ENCODE measurements around the gene TAS1R3.

The TAS1R3 gene

DNA sequence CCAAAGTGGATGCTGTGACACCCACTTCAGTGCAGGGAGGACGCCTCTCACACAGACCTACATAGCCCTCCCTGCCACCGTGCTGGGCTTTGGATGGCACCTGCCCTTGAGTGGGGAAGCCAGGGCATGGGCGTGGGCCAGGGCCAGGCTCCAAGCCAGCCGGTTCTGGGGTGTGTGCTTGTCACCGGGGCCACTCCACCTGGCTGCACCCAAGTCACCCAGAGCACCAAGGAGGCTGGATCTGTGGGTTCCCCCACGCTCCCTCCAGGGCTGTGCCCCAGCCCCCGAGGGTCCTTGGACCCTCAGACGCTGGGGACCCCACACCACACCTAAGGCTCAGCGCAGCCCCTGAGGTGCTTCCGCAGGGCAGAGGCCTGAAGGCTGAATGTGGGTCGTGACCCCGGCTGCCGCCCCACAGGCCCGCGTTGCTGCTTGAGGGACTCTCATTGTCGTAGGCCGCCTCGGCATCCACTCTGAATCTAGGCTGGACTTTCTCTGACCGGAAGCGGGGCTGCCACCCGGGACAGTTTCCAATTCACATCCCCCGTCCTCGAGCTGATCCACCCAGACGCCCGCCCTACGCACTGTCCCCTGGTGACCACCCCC, 25.8 kb downstream of the TAS1R3 start:
- H3F3A ChIP-seq (ENCODE audit: insufficient read depth): peaks cover 6% of the 10 kb centered on the region; the same call in 1 of the 2 replicates
- H3K9ac ChIP-seq (ENCODE audit: low read length): no peak overlapping the region
- H2AFZ ChIP-seq (ENCODE audit: low read depth, low read length, severe bottlenecking): no peak overlapping the region
- H3K9me3 ChIP-seq (ENCODE audit: insufficient read depth, low read length): no peaks in the 10 kb centered on the region
- H3K27me3 ChIP-seq (ENCODE audit: low read length): no peaks in the 10 kb centered on the region
- no peak overlapping the region for H3K4me2 ChIP-seq (ENCODE audit: low read depth, low read length, poor library complexity, severe bottlenecking)
- TF ChIP-seq EZH2phosphoT487 (conservative IDR thresholded peaks at IDR 0.05; ENCODE audit: low read length): no peak
- TF ChIP-seq, protein P1, sequence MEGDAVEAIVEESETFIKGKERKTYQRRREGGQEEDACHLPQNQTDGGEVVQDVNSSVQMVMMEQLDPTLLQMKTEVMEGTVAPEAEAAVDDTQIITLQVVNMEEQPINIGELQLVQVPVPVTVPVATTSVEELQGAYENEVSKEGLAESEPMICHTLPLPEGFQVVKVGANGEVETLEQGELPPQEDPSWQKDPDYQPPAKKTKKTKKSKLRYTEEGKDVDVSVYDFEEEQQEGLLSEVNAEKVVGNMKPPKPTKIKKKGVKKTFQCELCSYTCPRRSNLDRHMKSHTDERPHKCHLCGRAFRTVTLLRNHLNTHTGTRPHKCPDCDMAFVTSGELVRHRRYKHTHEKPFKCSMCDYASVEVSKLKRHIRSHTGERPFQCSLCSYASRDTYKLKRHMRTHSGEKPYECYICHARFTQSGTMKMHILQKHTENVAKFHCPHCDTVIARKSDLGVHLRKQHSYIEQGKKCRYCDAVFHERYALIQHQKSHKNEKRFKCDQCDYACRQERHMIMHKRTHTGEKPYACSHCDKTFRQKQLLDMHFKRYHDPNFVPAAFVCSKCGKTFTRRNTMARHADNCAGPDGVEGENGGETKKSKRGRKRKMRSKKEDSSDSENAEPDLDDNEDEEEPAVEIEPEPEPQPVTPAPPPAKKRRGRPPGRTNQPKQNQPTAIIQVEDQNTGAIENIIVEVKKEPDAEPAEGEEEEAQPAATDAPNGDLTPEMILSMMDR (IDR thresholded peaks at IDR 0.05; ENCODE audit: insufficient read depth, low read length, poor library complexity, severe bottlenecking): no peak
- no peaks in the 10 kb centered on the region for H3K36me3 ChIP-seq (ENCODE audit: low read length)
- H3K4me3 ChIP-seq (ENCODE audit: insufficient read depth, low read length, poor library complexity, severe bottlenecking): no peak overlapping the region
- H3K79me2 ChIP-seq (ENCODE audit: insufficient read depth, low read length): no peaks in the 10 kb centered on the region
- no peaks in the 10 kb centered on the region for H4K20me1 ChIP-seq (ENCODE audit: low read depth, low read length)
- H3K9me2 ChIP-seq (replicated peaks; ENCODE audit: insufficient read depth, low read length): no peaks in the 10 kb centered on the region
- no peak overlapping the region for H3K27ac ChIP-seq (ENCODE audit: low read depth, low read length)

DNA sequence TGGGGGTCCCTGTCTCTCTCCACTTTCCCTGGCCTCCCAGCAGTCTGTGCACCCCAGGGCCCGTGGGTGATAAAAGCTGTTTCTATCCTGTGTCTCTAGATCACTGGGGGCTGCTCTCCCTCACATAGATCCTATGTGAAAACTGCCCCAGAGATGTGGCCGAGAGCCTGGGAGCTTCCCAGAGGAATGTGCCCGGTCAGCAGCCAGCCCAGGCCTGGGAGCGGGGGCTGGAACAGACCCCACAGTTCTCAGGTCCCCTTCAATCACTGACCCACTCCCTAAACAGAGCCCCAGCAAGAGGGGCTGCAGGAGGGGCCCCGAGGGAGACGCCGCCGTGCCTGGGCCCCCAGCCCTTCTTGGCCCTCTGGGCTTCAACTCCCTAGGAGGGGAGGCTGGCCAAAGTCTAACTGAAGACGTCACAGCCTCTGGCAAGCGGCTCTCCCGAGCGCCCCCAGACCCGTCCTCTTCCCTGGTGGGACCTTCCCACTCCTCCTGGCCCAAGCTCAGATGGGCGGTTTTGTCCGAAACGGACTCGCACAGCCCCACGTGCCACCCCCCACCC, 26.9 kb downstream of the TAS1R3 start:
- H3K4me3 ChIP-seq (ENCODE audit: insufficient read depth, low read length, poor library complexity, severe bottlenecking): no peak overlapping the region
- TF ChIP-seq EZH2phosphoT487 (conservative IDR thresholded peaks at IDR 0.05; ENCODE audit: low read length): no peak
- TF ChIP-seq, protein P1 (IDR thresholded peaks at IDR 0.05; ENCODE audit: insufficient read depth, low read length, poor library complexity, severe bottlenecking): no peak
- no peak overlapping the region for H2AFZ ChIP-seq (ENCODE audit: low read depth, low read length, severe bottlenecking)
- no peak overlapping the region for H3K27ac ChIP-seq (ENCODE audit: low read depth, low read length)
- H3F3A ChIP-seq (ENCODE audit: insufficient read depth): no peaks in the 10 kb centered on the region
- no peak overlapping the region for H3K4me2 ChIP-seq (ENCODE audit: low read depth, low read length, poor library complexity, severe bottlenecking)
- H3K27me3 ChIP-seq (ENCODE audit: low read length): no peaks in the 10 kb centered on the region
- H3K79me2 ChIP-seq (ENCODE audit: insufficient read depth, low read length): no peaks in the 10 kb centered on the region
- H3K9me2 ChIP-seq (replicated peaks; ENCODE audit: insufficient read depth, low read length): no peaks in the 10 kb centered on the region
- H3K9me3 ChIP-seq (ENCODE audit: insufficient read depth, low read length): no peaks in the 10 kb centered on the region
- H4K20me1 ChIP-seq (ENCODE audit: low read depth, low read length): no peaks in the 10 kb centered on the region
- H3K9ac ChIP-seq (ENCODE audit: low read length): no peak overlapping the region
- H3K36me3 ChIP-seq (ENCODE audit: low read length): no peaks in the 10 kb centered on the region

DNA sequence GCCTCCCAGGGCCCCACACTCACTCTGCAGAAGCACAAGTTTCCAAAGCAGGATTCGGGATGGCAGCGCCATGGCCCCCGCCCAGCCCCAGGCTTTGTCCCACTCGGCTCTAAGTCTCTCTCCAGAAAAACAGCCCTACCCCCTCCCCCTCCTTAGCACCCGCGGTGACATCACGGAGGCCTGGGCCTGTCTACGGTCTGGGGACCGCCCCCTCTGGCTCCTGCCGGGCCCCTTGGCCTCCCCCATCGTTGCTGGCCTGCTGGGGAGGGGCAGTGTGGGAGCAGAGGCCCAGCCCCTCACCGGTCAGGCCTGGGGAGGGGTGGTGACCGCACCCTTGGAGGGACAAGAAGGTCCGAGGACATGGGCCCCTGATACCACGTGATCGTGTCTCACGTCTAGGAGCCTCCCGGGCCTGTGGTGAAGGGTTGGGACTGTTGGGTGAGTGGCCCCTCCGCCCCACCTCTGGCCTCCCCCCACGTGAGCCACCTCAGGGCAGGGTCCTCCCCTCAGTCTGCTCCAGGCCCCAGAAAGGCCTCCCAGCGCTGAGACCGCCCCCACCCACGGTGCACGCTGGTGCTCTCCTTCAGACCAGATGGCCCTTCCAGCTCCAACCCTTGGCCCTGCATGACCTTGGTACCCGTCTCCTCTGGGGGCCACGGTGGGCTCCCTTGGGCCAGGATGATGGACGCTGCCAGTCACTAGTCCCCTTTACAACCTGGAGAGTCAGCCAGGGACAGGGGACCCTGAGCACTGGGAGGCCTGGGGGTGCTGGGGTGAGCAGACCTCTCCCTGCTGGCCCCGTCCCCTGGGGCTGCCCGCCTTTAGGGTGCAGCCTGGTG, 27.6 kb downstream of the TAS1R3 start, which contains the start of gene MXRA8:
TSS of gene MXRA8 (minus strand) at position 123 of the 839 bp plus-strand sequence. CDS start at position 72, 51 bp downstream.
- TF ChIP-seq EZH2phosphoT487 (conservative IDR thresholded peaks at IDR 0.05; ENCODE audit: low read length): no peak
- TF ChIP-seq, protein P1 (IDR thresholded peaks at IDR 0.05; ENCODE audit: insufficient read depth, low read length, poor library complexity, severe bottlenecking): no peak
- Histone ChIP-seq H3K27me3 (ENCODE audit: low read length) (no peaks in the 10 kb centered on the region), H3K9me3 (ENCODE audit: insufficient read depth, low read length) (no peaks in the 10 kb centered on the region), H3K9ac (ENCODE audit: low read length) (no peak within 1 kb of the TSS), H3F3A (ENCODE audit: insufficient read depth) (no peaks in the 10 kb centered on the region), H3K36me3 (ENCODE audit: low read length) (no peaks in the 10 kb centered on the region), H4K20me1 (ENCODE audit: low read depth, low read length) (no peaks in the 10 kb centered on the region), H3K27ac (ENCODE audit: low read depth, low read length) (no peak within 1 kb of the TSS), H3K79me2 (ENCODE audit: insufficient read depth, low read length) (no peaks in the 10 kb centered on the region), H3K9me2 (replicated peaks; ENCODE audit: insufficient read depth, low read length) (no peaks in the 10 kb centered on the region), H2AFZ (ENCODE audit: low read depth, low read length, severe bottlenecking) (no peak within 1 kb of the TSS), H3K4me2 (ENCODE audit: low read depth, low read length, poor library complexity, severe bottlenecking) (no peak within 1 kb of the TSS), H3K4me3 (ENCODE audit: insufficient read depth, low read length, poor library complexity, severe bottlenecking) (no peak within 1 kb of the TSS)

All from SU-DHL-6 (cell line).